Gastroesophageal sphincter (tissue), 4 donors: ENCODE results near the gene TTC3. TPM values are rescaled to one million over a fixed set of nuclear protein-coding genes. Genes with fewer than 3 reads are reported as not detected.

ENCODE experiments used
- ATAC-seq: fragments of 150-250 bp; one replicate; pipeline ENCODE4 v1.9.1; 2016; ENCODE audit warnings: mild to moderate bottlenecking, moderate library complexity
- H3K27ac ChIP-seq, 4 donors: fragments of 200-600 bp; sonication (generic) in 3 of 4; 1 replicate in 3 of 4; 2 replicates in 1 of 4; pipeline ENCODE4 v1.5.1; 2016 to 2019
- H3K27me3 ChIP-seq: fragments of 200-600 bp; sonication (generic); one replicate; pipeline ENCODE4 v1.5.1; 2019
- H3K36me3 ChIP-seq, 2 donors: fragments of 200-600 bp; sonication (generic); one replicate each; pipeline ENCODE4 v1.5.1; 2019; ENCODE audit warnings: control low read depth in 1 of 2
- H3K4me1 ChIP-seq, 3 donors: fragments of 200-600 bp; sonication (generic); 1 replicate in 2 of 3; 2 replicates in 1 of 3; pipeline ENCODE4 v1.5.1; 2016 to 2019; ENCODE audit warnings: control low read depth in 2 of 3
- H3K4me3 ChIP-seq, 2 donors: fragments of 200-600 bp; sonication (generic); one replicate each; pipeline ENCODE4 v1.5.1; 2019; ENCODE audit warnings: mild to moderate bottlenecking in 1 of 2, moderate library complexity in 1 of 2
- H3K9me3 ChIP-seq, 3 donors: fragments of 200-600 bp; sonication (generic); one replicate each; pipeline ENCODE4 v1.5.1; 2017 to 2019; ENCODE audit warnings: control low read depth in 2 of 3
- CTCF ChIP-seq, 4 experiments: fragments of 200-600 bp in 2 of 4; fragments of 450-650 bp in 2 of 4; sonication (generic) in 1 of 4; IDR thresholded peaks; one replicate each; pipeline ENCODE4 v1.5.1; 2017 to 2019; ENCODE audit warnings: antibody characterized with exemption in 4 of 4, mild to moderate bottlenecking in 2 of 4, moderate library complexity in 2 of 4
- EP300 ChIP-seq: sonication (generic); formaldehyde crosslinking; IDR thresholded peaks from one replicate; pipeline ENCODE4 v1.6.1; 2017; ENCODE audit warnings: antibody characterized with exemption, mild to moderate bottlenecking
- POLR2A ChIP-seq, 2 donors: fragments of 450-650 bp; IDR thresholded peaks; one replicate each; pipeline ENCODE4 v1.6.1; 2017; ENCODE audit warnings: antibody characterized with exemption in 2 of 2, mild to moderate bottlenecking in 2 of 2, moderate library complexity in 1 of 2
- POLR2AphosphoS5 ChIP-seq: sonication (generic); formaldehyde crosslinking; IDR thresholded peaks from one replicate; pipeline ENCODE4 v1.6.1; 2017; ENCODE audit warnings: antibody characterized with exemption
- WGBS, 2 donors: methylation state at CpG; one replicate each; pipeline ENCODE4 v1.1.5; 2018; ENCODE audit warnings: low coverage in 1 of 2; 5-methylcytosine and 5-hydroxymethylcytosine counted together
- total RNA-seq, 4 donors: library from RNA; depleted of rRNA; stranded (reverse); fragments of >200 nt; gene quantifications; one replicate each; pipeline ENCODE4 v1.1.0, GENCODE V29; 2016

TTC3 gene
- total RNA-seq, 4 donors from 2014 or later: 85.1 to 157 (median 127) TPM

DNA sequence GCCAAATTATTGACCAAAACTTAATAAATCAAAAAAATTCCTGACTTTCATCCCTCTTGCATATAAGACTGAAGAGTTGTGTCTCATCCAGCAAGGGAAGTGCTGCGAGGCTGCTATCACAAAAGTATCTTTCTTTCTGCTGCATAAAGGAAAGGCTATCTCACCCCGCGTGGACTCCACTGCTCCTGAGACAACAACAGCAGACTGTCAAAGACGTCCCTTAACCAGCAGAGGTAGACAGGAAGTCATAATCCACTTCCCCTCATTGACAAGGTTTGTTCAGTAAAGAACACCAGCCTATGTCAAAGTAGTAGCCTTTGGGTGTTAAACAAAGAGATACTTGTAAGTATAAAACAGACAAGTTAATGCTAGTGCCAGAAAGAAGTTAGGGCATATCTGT is 164.7 kb downstream of the TTC3 start:
- ATAC-seq: no peak
- H3K27ac ChIP-seq: no peak overlapping the region
- H3K4me1 ChIP-seq: no peaks in the 10 kb centered on the region
- H3K4me3 ChIP-seq: no peak overlapping the region
- TF ChIP-seq CTCF (IDR thresholded peaks at IDR 0.05): no peak
- no peak for TF ChIP-seq EP300
- no peak for TF ChIP-seq POLR2AphosphoS5
- H3K27me3 ChIP-seq: no peaks in the 10 kb centered on the region
- 40 to 50% methylated on average over 1 to 2 of the region's 4 CpGs for WGBS, 2 donors
- peaks cover 0 to 82% of the 10 kb centered on the region in 2 donors for H3K36me3 ChIP-seq
- no peaks in the 10 kb centered on the region for H3K9me3 ChIP-seq

DNA sequence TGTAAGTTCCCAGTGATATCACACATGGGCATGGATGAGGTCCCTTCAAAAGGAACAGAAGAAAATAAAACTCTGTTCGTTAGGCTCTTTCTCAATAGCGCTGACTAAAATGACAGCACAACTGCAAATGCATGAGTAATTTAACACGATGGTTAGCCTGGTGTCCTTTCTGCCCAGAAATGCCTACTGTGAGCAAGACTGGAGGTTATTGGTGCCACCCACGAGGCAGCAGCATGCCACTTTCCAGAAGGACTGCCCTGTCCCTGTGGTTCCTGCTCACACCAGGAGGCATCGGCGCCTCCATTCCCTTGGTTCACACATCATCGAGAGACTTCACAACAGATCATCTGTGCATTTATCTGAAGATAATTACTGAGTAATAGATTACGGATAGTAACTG is 167.9 kb downstream of the TTC3 start:
- Histone ChIP-seq H3K4me1 (peaks cover 0 to 4% (median 0%) of the 10 kb centered on the region in 3 donors), H3K4me3 (no peak overlapping the region), H3K27ac (no peak overlapping the region), H3K36me3 (peaks cover 0 to 58% of the 10 kb centered on the region in 2 donors), H3K9me3 (no peaks in the 10 kb centered on the region), H3K27me3 (no peaks in the 10 kb centered on the region)
- WGBS, 2 donors: 96% methylated on average over 3 of the region's 8 CpGs; no CpG with 5 or more reads in 1 of the 2 donors
- no peak for TF ChIP-seq POLR2AphosphoS5
- no peak for TF ChIP-seq POLR2A (IDR thresholded peaks at IDR 0.05)
- TF ChIP-seq EP300: no peak
- no peak for TF ChIP-seq CTCF (IDR thresholded peaks at IDR 0.05)
- no peak for ATAC-seq

DNA sequence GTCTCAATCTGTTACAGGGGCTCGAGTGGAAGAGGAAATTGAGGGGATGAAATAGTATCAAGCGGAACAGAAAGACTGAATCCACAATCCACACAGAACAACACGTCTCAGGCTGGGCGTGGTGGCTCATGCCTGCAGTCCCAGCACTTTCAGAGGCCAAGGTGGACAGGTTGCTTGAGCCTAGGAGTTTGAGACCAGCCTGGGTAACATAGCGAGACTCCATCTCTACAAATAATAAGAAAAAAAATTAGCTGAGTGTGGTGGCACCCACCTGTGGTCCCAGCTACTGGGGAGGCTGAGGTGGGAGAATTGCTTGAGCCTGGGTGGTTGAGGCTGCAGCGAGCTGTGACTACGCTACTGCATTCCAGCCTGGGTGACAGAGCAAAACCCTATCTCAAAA is 168.4 kb downstream of the TTC3 start:
- H3K27ac ChIP-seq: no peak overlapping the region
- ATAC-seq: no peak
- WGBS, 2 donors: 91 to 100% methylated on average over 2 to 6 of the region's 7 CpGs
- H3K27me3 ChIP-seq: no peaks in the 10 kb centered on the region
- H3K9me3 ChIP-seq: no peaks in the 10 kb centered on the region
- H3K4me3 ChIP-seq: no peak overlapping the region
- no peak for TF ChIP-seq EP300
- TF ChIP-seq POLR2A (IDR thresholded peaks at IDR 0.05): no peak
- TF ChIP-seq CTCF (IDR thresholded peaks at IDR 0.05): no peak
- no peak for TF ChIP-seq POLR2AphosphoS5
- H3K36me3 ChIP-seq: peaks cover 0 to 54% of the 10 kb centered on the region in 2 donors
- peaks cover 0 to 4% (median 0%) of the 10 kb centered on the region in 3 donors for H3K4me1 ChIP-seq

DNA sequence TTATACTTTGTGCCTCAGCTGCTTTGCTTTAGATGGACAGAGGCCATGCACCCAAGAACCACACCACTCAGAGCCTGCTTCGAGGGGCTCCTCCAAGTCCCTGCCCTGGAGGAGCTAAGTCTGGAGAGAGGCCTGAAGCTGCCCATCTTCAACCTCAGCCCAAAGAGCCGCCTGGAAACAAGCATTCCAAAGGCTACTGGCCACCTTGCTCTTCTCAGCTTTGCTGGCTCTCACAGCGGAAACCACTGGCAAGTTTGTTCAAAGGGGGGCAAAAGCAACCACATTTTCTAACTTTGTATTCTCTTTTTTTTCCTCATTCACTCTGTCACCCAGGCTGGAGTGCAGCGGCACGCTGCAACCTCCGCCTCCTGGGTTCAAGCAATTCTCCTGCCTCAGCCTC is 170.9 kb downstream of the TTC3 start:
- 90 to 100% methylated on average over 5 to 6 of the region's 6 CpGs for WGBS, 2 donors
- Histone ChIP-seq H3K27me3 (no peaks in the 10 kb centered on the region), H3K36me3 (peaks cover 0 to 29% of the 10 kb centered on the region in 2 donors), H3K9me3 (no peaks in the 10 kb centered on the region), H3K27ac (no peak overlapping the region), H3K4me1 (peaks cover 0 to 13% (median 0%) of the 10 kb centered on the region in 3 donors), H3K4me3 (no peak overlapping the region)
- TF ChIP-seq POLR2A (IDR thresholded peaks at IDR 0.05): no peak
- no peak for ATAC-seq

DNA sequence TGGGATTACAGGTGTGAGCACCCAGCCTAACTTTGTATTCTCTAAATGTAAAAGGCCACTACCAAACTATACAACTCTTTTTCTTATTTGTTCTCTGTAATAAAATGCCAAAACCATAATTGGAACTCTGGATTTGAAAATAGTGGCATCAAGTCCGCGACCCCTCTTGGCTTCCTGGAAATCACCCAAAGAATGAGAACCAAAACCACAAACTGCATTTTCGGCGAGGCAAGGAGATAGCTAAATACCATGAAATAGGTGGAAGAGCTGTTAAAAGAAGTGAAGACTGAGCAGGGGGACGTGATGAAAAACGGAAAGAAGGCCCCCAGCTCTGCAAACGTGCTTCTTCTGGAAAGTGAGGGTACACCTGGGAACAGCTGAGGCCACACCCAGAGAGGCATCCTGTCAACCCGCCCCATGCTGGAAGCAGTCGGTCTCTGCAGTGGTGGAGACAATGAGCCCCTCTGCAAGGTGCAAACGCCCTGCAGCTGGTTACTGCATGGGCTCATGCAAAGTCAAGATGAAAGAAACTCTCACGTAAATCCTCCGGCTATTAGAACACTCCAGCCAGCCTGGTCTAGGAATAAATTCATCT is 171.5 kb downstream of the TTC3 start:
- ATAC-seq: no peak
- H3K27me3 ChIP-seq: no peaks in the 10 kb centered on the region
- peaks cover 0 to 13% (median 0%) of the 10 kb centered on the region in 3 donors for H3K4me1 ChIP-seq
- 69% methylated on average over 9 of the region's 12 CpGs; no CpG with 5 or more reads in 1 of the 2 donors for WGBS, 2 donors
- no peak overlapping the region for H3K27ac ChIP-seq
- no peak overlapping the region for H3K4me3 ChIP-seq
- no peaks in the 10 kb centered on the region for H3K9me3 ChIP-seq
- TF ChIP-seq CTCF (IDR thresholded peaks at IDR 0.05): no peak
- no peak for TF ChIP-seq POLR2AphosphoS5
- peaks cover 0 to 23% of the 10 kb centered on the region in 2 donors for H3K36me3 ChIP-seq
